GM18870 (cell line): ENCODE data around the gene NUBP2.

ENCODE experiments used
- ATAC-seq: cut with Tn5 transposase; IDR thresholded peaks from one replicate; pipeline ENCODE4 v1.9.1; 2021; ENCODE audit warnings: moderate library complexity; ENCODE audit not compliant: unreplicated experiment

The NUBP2 gene

DNA sequence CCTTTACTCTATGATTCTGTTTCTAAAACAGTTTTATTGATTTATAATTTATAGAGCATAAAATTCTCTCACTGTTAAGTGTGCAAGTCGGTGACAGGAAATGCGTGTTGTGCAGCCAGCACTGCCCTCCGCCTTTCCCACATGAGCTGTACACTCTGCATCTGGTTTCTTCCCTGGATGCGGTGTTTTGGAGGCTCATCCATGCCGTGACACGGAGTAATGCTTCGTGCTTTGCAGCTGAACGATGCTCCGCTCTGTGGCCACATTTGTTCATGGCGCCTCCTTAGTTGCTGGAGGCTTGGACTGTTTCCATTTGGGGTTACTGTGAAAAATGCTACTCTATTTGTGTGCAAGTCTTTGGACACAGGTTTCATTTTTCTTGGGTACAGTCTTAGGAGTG lies 17.9 kb downstream of the NUBP2 start:
- ATAC-seq: no peak

DNA sequence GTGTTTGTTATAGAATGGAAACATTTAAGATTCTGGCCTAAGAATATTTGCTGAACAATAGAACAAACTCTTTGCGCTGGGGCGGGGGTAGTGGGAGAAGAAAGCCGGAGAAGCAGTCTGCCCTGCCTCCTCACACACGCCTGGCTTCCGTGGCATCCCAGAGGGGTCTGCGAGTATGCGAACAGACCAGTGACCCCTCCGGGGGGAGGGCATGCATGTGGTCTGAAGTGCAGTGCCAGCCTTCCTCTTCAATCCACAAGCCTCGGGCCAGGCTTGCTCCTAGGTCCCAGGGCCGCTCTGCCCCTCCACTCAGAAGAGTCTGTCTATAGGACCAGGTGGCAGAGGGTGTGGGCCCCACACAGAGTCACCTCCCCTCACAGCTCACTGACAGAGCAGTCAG lies 24.9 kb downstream of the NUBP2 start:
- ATAC-seq: no peak

DNA sequence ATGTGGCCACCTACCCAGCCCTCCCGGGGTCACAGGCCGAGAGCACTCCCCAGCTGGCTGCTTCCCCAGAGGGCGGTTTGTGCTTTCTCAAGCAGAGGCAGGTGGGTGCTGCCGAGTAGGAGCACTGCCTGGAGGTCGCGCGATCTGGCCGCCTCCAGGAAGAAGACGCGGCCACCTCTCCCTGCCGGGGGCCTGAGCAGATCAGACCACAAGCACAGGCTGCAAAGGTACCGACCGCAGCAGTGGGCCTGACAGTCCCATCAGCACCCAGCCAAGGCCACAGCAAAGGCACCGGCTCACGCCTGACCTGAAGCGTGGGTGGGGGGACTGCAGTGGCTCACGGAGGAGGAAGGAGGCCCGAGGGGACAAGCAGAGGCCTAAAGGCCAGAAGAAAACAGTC lies 25.9 kb downstream of the NUBP2 start:
- ATAC-seq: no peak

DNA sequence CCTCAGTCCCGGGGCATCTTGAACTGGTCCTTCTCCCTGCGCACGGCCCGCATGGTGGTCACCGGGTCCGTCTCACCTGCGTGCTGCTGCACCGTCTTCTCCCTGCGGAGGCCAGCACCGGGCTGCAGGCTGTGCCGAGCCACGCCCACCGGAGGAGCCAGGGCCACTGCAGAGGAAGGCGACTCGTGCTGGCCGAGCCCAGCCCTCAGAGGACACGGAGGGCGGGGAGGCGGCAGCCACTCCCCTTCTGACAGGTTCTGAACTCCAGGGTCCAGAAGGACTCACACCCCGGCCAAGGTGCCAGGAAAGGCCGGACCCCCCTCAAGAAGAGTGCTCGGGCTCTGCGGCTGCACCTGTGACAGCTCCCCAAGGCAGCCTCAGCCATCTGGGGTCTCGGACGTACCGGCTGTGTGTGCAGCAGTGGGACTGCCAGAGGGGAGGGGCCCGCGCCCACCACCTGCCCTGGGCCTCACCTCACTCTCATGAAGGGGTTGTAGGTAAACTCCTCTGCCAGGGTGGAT lies 26.6 kb downstream of the NUBP2 start:
- ATAC-seq: no peak

DNA sequence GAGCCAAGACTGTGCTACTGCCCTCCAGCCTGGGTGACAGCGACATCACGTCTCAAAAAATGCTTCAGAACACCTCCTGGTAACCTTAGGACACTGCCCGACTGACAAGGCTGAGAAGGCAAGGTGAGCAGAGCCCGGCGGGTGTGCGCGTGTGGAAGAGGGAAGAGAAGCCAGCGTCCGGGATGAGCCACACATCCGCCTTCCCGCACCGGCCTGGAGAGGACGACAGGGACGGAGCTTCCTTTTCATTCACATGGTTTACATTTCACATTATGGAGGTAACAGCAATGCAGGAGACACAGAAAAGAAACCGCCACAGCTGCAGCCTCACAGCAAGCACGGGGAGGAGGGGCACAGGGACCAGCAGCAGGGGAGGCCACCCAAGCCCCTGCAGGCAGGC lies 27.3 kb downstream of the NUBP2 start:
- no peak for ATAC-seq

DNA sequence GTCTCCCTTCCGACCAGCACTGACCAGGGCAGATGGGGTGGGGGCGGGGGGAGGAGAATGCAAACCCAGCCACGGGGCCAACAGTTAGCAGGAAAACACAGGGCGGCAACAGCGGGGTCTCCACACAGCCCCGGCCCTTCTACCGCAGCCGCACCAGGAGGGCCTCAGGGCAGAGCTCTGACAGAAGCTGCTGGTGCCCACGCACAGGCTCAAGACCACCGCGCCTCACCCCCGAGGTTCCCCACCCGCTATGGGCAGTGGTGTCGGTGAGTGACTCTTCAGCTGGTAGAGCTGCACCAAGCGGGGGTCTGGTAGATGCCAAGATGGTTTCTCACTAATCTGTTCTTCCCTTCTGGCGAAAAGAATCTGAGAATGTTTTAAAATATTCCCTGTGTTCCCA lies 27.8 kb downstream of the NUBP2 start:
- ATAC-seq: no peak

DNA sequence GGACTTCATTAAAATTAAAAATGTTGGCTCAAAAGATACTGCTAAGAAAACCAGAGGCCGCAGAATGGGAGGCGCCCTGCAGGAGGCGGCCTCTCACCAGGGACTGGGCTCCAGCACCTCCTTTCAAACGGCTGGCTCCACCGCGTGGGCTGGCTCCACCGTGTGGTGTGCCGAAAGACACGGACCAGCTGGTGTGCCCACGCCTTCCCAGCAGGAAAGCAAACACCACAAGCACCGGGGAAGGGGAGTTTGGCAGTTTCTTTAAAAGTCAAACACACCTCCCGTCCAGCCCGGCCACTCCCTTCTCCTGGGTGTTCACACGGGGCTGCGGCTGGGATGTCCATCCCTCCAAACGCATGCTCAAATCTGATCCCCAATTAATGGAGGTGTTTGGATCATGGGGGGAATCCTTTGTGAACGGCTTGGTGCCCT lies 30.0 kb downstream of the NUBP2 start:
- no peak for ATAC-seq

DNA sequence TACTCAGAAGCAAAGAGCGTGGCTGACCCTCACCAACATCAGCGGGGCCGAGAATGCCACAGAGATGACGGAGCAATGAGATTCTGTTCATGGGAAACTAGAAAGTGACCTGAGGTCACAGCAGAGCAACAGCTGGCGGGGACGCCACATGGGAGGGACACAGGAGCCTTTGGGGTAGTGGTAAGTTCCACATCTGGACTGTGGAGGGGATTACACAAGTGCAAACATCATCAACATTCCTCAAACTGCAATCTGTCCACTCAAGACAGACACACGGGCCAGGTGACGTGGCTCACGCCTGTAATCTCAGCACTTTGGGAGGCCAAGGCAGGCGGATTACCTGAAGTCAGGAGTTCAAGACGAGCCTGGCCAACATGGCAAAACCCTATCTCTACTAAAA lies 32.7 kb downstream of the NUBP2 start:
- no peak for ATAC-seq

DNA sequence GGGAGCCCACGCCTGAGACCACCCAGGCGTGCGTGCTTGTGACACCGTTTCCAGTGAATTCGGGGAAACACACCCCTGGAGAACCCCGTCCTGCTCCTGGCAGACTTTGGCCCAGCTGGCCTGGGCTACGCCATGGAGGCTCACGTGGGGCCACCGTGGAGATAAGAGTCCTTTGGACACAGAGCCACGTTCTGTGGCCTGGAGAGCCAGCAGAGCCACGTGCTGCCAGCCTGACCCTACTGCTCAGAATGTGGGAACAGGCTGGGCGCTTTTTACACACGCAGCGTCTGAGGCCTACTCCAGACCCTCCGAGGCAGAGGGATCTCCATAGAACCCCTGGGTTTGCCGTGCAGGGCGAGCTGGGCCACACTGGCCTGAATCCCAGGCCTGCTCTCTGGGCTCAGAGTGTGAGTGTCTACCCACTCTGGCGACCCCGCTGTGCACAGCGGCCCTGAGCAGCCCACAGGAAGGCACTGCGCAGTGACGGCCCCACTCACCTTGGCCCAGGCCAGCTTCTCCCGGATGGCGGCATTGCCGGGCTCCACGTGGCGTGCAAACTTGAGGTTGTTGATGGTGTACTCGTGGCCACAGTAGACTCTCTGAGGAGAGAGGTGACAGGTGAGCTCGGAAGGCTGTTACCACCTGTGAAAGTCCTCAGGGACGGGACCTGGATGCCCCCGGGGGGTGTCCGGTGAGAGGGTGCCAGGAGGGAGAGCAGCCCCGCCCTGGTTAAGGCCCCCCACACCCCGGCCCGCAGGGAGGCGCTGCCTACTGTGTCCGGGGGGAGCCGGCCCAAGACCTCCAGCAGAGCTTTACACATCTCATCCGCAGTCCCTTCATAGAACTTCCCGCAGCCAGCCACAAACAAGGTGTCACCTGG lies 33.9 kb downstream of the NUBP2 start:
- ATAC-seq: no peak

DNA sequence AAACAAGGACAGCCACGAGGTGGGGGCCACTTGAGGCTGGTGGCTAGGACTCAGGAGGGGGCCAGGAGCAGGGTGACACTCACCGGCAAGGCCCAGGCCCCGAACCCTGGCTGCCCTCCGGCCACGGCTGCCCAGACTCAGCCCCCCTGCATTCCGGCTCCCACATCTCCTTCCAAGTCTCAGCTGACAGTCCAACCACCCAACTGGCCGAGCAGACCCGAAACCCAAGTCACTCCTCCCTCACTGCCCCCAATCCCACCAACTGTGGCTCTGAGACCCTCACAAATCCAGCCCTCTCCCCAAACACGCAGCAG lies 34.5 kb downstream of the NUBP2 start:
- no peak for ATAC-seq

DNA sequence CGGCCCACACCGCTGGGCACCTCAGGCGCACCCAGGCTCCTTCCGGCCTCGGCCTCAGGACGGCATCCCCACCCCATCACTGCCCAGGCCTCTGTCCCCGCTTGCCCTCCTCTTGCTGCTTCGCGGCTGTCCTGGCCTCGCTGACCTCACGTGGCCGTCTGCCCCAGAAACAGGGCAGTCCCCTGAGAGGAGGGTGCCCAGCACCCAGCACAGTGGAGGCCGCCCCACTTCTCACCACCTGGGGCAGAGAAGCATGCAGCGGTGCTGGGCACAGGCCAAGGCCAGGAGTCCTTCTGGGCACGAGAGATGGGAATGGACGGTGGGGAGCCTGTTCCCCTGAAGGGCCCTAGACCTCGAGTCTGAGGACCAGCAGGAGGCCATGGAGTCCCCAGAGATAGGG lies 35.0 kb downstream of the NUBP2 start:
- no peak for ATAC-seq

DNA sequence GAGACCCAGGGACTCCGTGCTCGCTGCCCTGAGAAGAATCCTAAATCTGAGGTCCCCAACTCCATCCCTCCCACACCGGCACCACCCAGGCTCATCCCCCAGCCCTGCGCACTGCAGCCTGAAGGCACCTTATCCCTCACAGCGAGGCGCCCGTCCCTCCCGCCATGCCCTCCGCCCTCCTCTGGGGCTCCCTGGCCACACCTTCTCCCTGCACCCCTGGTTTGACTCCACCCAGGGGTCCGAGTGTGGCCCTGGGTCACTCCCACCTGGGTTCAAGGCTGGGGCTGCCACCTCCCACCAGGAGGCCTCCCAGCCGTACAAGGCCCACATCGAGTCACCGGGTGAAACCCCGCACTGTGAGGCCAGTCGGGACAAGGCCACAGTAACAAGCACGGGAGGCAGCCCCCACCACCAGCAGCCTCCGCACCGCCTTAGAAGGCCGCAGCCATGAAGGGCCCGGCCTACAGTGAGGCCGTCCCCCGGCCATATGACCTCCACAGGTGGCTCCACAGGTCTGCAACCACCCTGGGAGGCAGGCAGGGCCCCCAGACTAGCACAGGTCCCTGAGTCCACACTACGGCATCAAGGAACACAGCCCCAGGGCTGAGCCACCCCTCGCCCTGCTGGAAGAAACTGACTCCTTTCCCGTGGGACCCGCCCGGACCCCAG lies 35.6 kb downstream of the NUBP2 start:
- no peak for ATAC-seq

DNA sequence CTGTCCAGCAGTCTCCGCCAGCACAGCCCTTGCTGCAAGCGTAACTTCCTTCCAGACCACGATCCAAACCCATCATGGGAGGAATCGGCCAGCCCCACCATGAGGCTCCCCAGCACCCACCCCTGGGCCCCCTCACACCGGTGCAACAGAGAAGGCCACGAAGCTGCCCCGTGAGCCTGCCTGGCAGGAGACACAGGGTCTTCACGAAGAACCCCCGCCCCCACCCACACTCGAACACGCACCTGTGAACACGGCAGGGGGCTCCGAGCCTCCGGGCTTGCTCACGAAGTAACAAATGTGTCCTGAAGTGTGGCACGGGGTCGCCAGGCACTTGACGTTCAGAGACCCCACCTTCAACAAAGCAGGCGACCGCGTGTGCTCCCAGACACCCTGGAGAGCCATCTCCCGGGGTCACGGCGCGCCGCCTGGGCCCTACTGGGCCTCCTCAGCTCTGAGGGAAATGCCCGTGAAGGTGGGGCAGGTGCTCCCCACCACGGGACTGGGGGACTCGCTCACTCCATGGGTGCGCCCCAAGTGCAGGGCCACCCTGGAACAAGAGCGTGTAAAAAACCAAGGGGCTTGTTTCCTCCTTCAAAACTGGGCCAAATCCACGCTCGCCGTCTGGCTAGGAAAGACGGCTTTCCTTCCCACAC lies 36.2 kb downstream of the NUBP2 start:
- ATAC-seq: no peak

DNA sequence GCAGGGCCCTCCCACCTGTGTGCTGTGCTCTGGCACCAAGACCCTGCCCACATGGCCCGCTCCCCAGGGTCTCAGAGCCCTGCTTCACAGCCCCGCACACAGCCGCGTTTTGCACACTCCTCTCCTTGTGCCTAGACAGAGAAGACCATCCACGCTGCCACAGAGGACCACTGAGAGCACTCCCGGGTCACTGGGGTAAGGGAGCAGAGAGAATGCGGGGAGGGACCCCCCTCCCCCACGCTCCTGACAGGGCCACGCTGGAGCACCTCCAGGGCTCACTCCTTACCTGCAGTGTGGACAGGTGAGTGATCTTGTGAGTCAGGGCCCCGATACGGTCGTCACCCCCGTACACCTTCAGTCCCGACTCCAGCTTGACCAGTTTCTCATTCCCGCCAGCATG lies 36.9 kb downstream of the NUBP2 start:
- ATAC-seq: no peak

DNA sequence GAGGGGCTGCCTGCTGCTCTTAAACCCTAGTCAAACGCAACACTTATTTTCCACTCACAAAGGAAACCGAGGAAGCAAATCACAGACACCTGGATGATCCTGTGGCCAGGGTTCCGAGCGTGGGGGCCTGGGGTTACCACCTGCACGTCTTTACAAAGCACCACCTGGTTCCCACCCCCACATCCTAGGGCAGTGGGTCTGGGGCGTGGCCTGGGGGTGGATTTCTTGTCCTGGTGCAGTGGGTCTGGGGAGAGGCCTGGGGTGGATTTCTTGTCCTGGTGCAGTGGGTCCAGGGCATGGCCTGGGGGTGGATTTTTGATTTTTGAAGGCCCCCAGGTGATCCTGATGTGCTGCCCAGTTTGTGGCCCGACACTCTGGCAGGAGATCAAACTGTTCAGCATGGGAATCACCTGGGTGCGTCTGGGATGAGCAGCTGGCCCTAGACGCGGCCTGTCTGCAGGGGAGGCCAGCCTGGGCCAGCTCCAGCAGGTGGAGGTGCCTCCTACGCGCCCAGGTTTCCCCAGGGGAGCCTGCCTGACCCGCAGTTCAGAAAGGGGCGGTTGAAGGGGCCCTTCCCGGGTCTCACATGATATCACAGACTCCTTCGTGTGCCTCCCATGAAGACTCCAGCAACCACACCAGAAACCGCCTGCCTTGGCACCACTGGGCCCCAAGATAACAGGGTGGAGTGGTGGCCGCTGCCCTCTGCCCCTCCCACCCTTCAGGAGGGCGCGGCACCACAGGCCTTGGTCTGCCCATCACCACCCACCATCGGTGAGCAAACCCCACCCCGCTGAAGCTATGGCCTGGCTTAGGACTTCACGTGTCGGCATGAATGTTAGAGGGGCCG lies 37.6 kb downstream of the NUBP2 start:
- ATAC-seq: no peak

DNA sequence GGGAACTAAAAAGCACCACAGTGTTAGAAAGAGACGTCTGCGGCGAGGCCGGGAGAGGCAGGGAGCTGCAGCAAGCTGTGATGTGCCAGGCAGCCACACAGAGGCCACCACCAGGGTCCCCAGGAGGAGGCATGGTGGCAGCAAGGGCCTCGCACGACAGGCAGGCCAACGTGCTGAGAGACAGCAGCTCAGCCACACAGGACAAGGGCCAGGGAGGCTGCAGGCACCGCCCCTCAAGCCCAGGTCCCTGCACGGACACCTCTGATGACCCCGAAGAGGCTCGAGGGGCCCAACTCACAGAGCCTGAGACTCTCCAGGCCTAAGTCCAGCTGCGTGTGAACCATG lies 38.2 kb downstream of the NUBP2 start:
- ATAC-seq: no peak

DNA sequence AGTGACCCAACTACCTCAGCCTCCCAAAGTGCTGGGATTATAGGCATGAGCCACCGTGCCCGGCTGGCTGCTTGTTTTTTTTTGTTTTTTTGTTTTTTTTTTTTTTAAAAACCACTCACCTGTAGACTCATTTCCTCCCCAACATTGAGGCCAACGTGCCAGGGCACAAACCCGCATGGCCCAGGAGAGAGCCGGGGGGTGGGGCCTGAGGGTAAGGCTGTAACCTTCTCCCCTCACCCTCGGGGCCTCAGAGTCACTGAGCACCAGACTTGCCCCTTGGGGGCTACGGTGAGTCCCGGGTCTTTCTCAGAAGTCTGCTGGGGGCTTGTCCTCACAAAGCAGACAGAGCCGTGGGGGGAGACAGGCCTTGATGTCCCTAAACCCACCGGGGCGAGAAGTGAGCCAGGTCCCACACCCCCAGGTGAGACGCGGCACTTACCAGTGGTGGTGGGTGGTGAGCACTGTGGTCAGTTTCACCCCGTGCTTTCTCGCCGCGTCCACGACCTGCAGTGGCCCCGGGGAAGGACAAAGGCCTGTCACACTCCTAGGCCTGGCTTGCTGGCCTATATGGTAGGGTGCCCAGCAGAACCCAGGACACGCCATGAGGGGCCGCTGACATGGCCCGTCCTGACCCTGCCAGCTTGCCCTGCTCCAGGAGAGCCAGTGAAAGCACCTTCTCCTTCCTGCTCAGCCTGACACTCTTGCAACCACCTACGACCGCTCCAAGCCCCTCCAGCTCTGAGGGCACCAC lies 39.3 kb downstream of the NUBP2 start:
- ATAC-seq: no peak

DNA sequence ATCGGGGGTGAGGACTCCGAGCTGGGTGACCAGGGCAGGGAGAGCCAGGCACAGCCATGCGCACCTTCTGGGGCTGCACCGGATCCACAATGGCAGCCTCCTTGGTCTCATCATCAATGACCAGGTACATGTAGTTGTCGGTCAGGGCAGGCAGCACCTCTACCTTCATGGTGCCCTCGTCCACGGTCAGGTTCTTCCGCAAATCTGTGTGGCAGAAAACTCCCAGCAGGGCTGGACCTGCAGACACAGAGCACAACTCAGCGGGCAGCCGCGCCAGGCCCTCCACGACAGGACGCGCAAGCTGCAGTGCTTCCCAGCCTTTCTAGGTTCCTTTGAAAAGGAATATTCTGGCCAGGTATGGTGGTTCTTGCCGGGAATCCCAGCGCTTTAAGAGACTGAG lies 40.0 kb downstream of the NUBP2 start:
- ATAC-seq: no peak

DNA sequence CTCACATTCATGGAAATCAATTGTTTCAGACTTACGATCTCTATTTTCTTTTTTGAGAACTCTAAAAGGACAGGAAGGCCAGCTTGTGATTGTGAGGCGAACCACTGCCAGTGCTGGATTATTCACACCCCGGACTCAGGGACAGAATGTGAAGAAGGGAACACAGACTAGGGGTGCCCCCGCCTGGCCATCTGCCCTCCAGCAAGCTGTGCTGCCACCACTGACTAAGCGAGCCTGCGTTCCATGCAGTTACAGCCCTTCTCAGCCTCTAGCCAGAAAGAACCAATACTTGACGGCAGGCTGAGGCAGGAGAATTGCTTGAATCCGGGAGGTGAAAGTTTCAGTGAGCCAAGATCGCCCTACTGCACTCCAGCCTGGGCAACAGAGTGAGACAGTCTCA lies 41.1 kb downstream of the NUBP2 start:
- ATAC-seq: no peak

DNA sequence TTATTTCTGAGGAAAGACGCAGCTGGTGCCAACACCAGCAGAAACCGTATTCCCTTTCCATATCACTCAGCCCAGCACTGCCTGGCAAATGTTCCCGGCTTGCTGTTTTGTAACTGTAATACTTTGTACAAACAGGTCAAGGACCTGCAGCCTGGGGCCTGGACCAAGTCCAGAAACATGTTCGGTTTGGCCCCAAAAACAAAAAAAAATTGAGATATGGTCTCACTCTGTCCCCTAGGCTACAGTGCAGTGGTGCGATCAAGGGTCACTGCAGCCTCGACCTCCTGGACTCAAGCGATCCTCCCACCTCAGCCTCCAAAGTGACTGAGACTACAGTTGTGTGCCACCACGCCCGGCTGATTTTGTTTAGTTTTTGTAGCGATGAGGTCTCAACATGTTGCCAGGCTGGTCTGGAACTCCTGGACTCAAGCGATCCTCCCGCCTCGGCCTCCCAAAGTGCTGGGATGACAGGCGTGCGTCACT lies 42.7 kb downstream of the NUBP2 start:
- ATAC-seq: no peak
